RWPE1 (cell line): Measurements from ENCODE around the gene PRKRA.
A peak's percentile ranks its signal among the peaks of the same experiment; 100 is the strongest.

ENCODE experiments used
- CTCF ChIA-PET: fragments of 350-600 bp; sonication (Branson Sonifier 250); formaldehyde crosslinking; extraction: SDS; loops from one replicate; lab custom pipeline; 2021; lab: Yijun Ruan, JAX
- POLR2A ChIA-PET: fragments of 400-600 bp; formaldehyde crosslinking; extraction: SDS; loops from one replicate; lab custom pipeline; 2020; ENCODE audit warnings: antibody characterized with exemption; ENCODE audit not compliant: low non-redundant PET; lab: Yijun Ruan, JAX
- DNase-seq: peaks from one replicate; pipeline ENCODE4 v3.0.0; 2012; ENCODE audit warnings: low spot score
- H3K27ac ChIP-seq: fragments of 450-650 bp; 2 replicates; pipeline ENCODE4 v1.5.1; 2017
- CTCF ChIP-seq: fragments of 450-650 bp; conservative IDR thresholded peaks from 2 replicates; pipeline ENCODE4 v1.5.1; 2017; ENCODE audit warnings: low read depth, mild to moderate bottlenecking

The PRKRA gene

GRCh38 chr2:178484245-178485041 lies 33.5 kb upstream of the PRKRA start:
- no peak for TF ChIP-seq CTCF
- no peak overlapping the region for H3K27ac ChIP-seq
- POLR2A ChIA-PET: no interaction called here
- no peak for DNase-seq
- CTCF ChIA-PET: no interaction called here

- POLR2A ChIA-PET: no interaction called here
Measured at GRCh38 chr2:178482437-178482836, 31.5 kb upstream of the PRKRA start.

GRCh38 chr2:178480227-178481181 lies 29.5 kb upstream of the PRKRA start, which contains the start of gene PLEKHA3:
Gene PLEKHA3 (plus strand): TSS chr2:178480457. CDS start chr2:178480870, 413 bp downstream.
- CTCF ChIA-PET: interaction anchor here (1.4 kb wide), 1 partner anchor 66 kb away, joined by 6 read pairs; no protein-coding TSS in a partner anchor
- TF ChIP-seq CTCF: no peak
- POLR2A ChIA-PET: no interaction called here
- peak within 1 kb of the TSS; percentile 90 for H3K27ac ChIP-seq
- DNase-seq: peak; percentile 93

More at GRCh38 chr2:178482437-178482836, 31.5 kb upstream of the PRKRA start:
- no peak overlapping the region for H3K27ac ChIP-seq
- DNase-seq: no peak
- CTCF ChIA-PET: interaction anchor here (1.0 kb wide), 1 partner anchor 38 kb away, joined by 3 read pairs; no protein-coding TSS in a partner anchor
- TF ChIP-seq CTCF: no peak

GRCh38 chr2:178479758-178480226 lies 28.8 kb upstream of the PRKRA start:
- no peak for DNase-seq
- ChIA-PET POLR2A (no interaction called here), CTCF (interaction anchor here (1.4 kb wide), 1 partner anchor 65 kb away, joined by 6 read pairs; no protein-coding TSS in a partner anchor)
- H3K27ac ChIP-seq: peak overlapping the region; percentile 76
- TF ChIP-seq CTCF: no peak

GRCh38 chr2:178479275-178479616 lies 28.3 kb upstream of the PRKRA start:
- POLR2A ChIA-PET: no interaction called here
- no peak for DNase-seq
- TF ChIP-seq CTCF: peak; percentile 35; the same call in 1 of the 2 replicates
- H3K27ac ChIP-seq: peak overlapping the region; percentile 90
- CTCF ChIA-PET: interaction anchor here (1.4 kb wide), 1 partner anchor 64 kb away, joined by 6 read pairs; no protein-coding TSS in a partner anchor
